SK-N-SH (cell line): ENCODE data around the gene PCSK6.

Source experiments
- CHD2 ChIP-seq: fragments of 150-350 bp; IDR thresholded peaks from 2 replicates; pipeline ENCODE4 v1.6.1; 2018; ENCODE audit warnings: low read length; ENCODE audit not compliant: partially characterized antibody
- EP300 ChIP-seq, 2 experiments: IDR thresholded peaks; 2 replicates each; pipeline versions ENCODE4 v1.4.0 to v1.6.1; 2012; ENCODE audit warnings: borderline replicate concordance in 1 of 2, low read depth in 1 of 2, low read length in 1 of 2
- EZH2phosphoT487 ChIP-seq: fragments of 200-600 bp; sonication (generic); IDR thresholded peaks from 2 replicates; pipeline ENCODE4 v1.6.1; 2017; ENCODE audit warnings: low read depth, mixed run types, mild to moderate bottlenecking, antibody characterized with exemption, moderate library complexity, borderline replicate concordance
- FOXM1 ChIP-seq: IDR thresholded peaks from 2 replicates; pipeline ENCODE4 v1.4.0; 2012; ENCODE audit warnings: low read depth, mild to moderate bottlenecking
- GATA2 ChIP-seq: sonication (generic); formaldehyde crosslinking; IDR thresholded peaks from 2 replicates; pipeline ENCODE4 v1.5.0; 2020; ENCODE audit warnings: mild to moderate bottlenecking, missing genetic modification reagents
- MXI1 ChIP-seq: IDR thresholded peaks from 2 replicates; pipeline ENCODE4 v1.6.1; 2012; ENCODE audit warnings: mild to moderate bottlenecking, low read depth, low read length, improper control_type of control experiment
- POLR2AphosphoS5 ChIP-seq: IDR thresholded peaks from 2 replicates; pipeline ENCODE4 v1.6.1; 2012; ENCODE audit warnings: low read depth, low read length
- RAD21 ChIP-seq: IDR thresholded peaks from 2 replicates; pipeline ENCODE4 v1.6.1; 2012; ENCODE audit warnings: mild to moderate bottlenecking, low read length
- SMC3 ChIP-seq: IDR thresholded peaks from 2 replicates; pipeline ENCODE4 v1.6.1; 2012; ENCODE audit warnings: low read depth, low read length, improper control_type of control experiment
- TAF1 ChIP-seq: IDR thresholded peaks from 2 replicates; pipeline ENCODE4 v1.6.1; 2012; ENCODE audit warnings: low read depth, mild to moderate bottlenecking, low read length, moderate library complexity, borderline replicate concordance
- USF1 ChIP-seq: IDR thresholded peaks from 2 replicates; pipeline ENCODE4 v1.4.0; 2012; ENCODE audit warnings: low read depth, borderline replicate concordance
- YY1 ChIP-seq: IDR thresholded peaks from 2 replicates; pipeline ENCODE4 v1.4.0; 2012; ENCODE audit warnings: low read depth, mild to moderate bottlenecking
- TF ChIP-seq, protein P1 (sequence below): fragments of 200-600 bp; sonication (generic); IDR thresholded peaks from 2 replicates; pipeline ENCODE4 v1.6.1; 2017; ENCODE audit warnings: antibody characterized with exemption, mild to moderate bottlenecking, moderate library complexity

GRCh38 chr15:101286471-101287114, 202.9 kb downstream of the PCSK6 start:
- TF ChIP-seq, protein P1, sequence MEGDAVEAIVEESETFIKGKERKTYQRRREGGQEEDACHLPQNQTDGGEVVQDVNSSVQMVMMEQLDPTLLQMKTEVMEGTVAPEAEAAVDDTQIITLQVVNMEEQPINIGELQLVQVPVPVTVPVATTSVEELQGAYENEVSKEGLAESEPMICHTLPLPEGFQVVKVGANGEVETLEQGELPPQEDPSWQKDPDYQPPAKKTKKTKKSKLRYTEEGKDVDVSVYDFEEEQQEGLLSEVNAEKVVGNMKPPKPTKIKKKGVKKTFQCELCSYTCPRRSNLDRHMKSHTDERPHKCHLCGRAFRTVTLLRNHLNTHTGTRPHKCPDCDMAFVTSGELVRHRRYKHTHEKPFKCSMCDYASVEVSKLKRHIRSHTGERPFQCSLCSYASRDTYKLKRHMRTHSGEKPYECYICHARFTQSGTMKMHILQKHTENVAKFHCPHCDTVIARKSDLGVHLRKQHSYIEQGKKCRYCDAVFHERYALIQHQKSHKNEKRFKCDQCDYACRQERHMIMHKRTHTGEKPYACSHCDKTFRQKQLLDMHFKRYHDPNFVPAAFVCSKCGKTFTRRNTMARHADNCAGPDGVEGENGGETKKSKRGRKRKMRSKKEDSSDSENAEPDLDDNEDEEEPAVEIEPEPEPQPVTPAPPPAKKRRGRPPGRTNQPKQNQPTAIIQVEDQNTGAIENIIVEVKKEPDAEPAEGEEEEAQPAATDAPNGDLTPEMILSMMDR, result no peak
- TF ChIP-seq YY1 (no peak), TAF1 (no peak), EP300 (IDR thresholded peaks at IDR 0.05; ENCODE audit: borderline replicate concordance in 1 of 2, low read depth in 1 of 2, low read length in 1 of 2) (no peak), FOXM1 (no peak), USF1 (no peak), CHD2 (no peak), RAD21 (no peak), GATA2 (CRISPR knock-in tag) (no peak), MXI1 (no peak), EZH2phosphoT487 (no peak), POLR2AphosphoS5 (no peak), SMC3 (no peak)
